Measurements from ENCODE around the gene RPL28. TPM values are rescaled to one million over a fixed set of nuclear protein-coding genes. Genes with fewer than 3 reads are reported as not detected.

The RPL28 gene
- total RNA-seq, 1 experiment from 2014 or later: 452 TPM

DNA sequence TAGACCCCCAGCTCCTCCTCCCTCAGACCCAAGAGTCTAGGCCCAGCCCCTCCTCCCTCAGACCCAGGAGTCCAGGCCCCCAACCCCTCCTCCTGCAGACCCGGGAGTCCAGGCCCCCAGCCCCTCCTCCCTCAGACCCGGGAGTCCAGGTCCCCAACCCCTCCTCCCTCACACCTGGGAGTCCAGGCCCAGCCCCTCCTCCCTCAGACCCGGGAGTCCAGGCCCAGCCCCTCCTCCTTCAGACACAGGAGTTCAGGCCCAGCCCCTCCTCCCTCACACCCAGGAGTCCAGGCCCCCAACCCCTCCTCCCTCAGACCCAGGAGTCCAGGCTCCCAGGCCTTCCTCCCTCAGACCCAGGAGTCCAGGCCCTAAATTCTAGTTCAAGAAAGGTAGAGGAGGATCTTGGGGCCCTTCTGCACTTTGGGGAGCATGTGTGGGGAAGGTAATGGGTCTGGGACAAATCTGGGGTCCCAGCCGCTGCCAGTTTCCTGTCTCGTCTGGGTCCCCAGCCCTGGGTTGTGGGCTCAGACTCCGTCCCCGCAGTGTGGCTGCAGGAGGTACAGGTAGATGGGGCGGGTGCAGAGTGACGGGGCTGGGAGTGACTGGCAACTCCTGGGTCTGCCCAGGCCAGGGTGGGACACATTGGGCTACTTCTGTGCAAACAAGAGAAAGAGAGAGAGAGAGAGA is 12.3 kb upstream of the RPL28 start:
- peak; percentile 64 for DNase-seq (ENCODE audit: low read depth)

DNA sequence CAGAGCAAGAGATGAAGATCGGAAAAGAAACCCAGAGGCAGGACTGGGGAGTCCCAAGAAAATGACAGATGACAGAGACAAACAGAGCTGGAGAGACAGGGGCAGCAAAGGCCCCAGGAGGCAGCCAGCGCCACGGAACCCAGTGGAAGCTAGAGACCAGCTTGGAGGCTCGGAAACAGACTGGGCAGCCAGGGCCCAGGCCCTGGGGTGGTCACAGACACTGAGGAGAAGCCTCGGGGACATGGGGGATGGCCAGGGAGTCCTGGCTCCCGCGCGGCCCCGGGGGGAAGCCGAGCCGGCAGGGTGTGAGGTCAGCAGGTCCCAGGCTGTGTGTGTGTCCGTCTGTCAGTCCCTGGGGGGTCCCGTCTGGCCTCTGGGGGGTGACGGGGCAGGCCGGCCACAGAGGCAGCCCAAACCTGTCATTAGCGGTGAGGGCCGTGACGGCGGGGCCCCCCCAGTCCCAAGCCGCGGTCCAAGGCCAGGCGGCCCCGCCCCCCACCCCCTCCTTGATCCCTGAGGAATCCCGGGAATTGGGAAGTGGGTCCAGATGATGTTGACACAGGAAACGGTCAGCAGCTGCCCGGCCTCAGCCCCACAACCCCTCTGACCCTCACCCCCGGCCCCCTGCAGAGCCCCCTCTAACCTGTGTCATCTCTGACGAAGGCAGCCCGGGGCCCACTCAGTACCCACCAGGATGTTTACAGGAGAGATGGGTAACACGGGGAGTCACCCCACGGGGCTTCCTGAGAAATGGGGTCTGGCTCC is 11.6 kb upstream of the RPL28 start:
- peak; percentile 78 for DNase-seq (ENCODE audit: low read depth)

DNA sequence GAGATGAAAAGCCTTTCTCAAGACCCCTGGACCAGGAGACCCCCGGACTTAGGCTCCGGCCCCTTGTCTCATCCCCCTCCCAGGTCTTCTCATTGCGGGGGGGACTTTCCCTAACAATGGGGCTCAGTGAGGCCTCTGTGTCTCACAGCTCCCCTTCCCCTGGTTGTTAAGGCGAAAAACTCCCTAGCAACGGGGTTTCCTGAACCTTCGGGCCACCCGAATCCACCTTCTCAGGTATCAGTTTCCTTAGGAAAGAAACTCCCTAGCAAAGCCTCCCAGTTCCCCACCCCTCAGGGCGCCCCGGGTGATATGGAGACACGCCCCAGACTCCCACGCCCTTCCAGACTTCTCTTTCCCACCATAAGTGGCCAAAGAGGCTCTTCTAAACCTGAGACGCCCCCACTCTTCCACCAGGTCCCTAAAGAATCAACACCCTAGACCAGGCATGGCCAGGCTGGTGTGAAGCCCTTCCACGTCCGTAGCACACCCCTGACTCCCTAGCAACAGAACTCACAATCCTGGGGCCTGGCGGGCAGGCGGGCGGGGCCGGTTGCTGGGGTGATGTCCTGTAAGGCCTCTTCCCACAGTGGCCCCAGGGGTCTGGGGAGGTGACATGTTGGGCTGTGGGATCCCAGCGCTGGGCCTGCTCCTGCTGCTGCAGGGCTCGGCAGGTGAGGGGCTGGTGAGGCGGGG is 9.3 kb upstream of the RPL28 start, which contains the start of gene TMEM190:
TMEM190 (plus strand) TSS at position 586 of the 693 bp plus-strand sequence; CDS start at position 614, 28 bp downstream.
- peak; percentile 38 for DNase-seq (ENCODE audit: low read depth)

DNA sequence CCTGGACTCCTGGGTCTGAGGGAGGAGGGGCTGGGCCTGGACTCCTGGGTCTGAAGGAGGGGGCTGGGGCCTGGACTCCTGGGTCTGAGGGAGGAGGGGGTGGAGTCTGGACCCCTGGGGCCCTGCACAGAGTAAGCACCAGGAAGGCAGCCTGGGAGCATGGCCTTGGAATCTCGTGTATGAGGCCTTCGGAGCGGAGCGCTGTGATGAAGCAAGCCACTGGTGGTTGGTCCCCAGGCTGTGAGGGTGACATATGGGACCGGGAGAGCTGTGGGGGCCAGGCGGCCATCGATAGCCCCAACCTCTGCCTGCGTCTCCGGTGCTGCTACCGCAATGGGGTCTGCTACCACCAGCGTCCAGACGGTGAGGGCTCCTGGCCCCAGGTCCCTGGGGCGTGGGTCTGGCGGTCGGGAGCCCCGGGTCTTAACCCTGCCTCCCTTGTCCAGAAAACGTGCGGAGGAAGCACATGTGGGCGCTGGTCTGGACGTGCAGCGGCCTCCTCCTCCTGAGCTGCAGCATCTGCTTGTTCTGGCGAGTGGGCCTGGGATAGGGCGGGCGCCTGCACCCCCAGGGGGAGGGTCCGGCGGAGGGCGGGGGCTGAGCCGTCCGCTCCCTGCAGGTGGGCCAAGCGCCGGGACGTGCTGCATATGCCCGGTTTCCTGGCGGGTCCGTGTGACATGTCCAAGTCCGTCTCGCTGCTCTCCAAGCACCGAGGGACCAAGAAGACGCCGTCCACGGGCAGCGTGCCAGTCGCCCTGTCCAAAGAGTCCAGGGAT is 8.2 kb upstream of the RPL28 start:
- no peak for DNase-seq (ENCODE audit: low read depth)

DNA sequence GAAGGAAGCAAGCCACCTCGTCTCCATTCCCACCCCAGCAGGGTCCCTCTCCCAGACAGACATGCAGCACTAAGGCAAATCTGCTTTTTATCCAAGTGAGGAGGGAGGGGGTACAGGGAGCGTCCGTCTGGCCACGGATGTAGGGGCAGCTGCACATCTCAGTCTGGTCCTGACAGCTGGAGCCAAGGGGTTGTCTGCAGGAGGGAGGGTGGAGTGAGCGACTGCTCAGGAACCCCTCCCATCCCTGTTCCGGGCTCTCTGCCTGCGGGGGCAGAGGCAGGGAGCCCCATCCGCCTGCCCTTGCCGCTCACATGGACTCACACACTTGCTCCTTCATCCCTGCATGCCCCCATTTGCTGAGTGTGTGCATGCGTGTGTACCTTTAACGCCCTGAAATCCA is 6.6 kb upstream of the RPL28 start:
- no peak for DNase-seq (ENCODE audit: low read depth)

DNA sequence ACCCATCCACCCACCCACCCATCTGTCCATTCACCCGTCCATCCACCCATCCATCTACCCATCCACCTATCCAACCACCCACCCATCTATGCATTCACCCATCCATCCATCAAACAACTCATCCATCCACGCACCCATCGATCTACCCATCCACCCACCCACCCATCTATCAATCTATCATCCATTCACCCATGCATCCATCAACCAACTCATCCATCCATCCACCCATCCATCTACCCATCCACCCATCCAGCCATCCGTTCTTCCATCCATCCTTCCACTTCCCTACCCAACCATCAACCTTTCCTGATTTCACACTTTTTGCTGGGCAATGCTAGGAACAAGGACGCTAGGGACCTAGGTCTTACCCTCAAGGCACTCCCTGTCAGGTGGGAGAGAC is 3.7 kb upstream of the RPL28 start:
- no peak for DNase-seq (ENCODE audit: low read depth)

DNA sequence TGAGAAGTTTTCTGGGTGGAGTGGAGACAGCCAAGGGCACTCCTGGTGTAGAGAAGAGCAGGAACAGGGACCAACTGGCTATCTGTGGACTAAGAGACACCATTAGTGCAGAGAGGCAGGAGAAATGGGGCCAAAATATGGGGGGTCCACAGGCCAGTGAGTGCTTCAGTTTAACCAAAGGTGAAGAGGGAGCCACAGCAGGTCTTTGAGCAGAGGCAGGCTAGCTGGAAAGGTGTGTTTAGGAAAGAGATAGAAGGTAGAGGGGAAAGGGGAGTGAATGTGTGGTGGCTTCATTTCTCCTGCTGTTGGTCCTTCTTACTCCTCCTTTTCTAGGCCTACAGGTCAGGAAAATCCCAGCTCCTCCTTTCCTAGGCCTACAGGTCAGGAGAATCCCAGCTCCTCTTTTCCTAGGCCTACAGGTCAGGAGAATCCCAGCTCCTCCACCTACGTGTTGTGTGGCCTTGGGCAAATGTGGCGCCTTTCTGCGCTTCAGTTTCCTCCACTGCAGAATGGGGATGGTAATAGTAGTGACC is 3.1 kb upstream of the RPL28 start:
- DNase-seq (ENCODE audit: low read depth): no peak

DNA sequence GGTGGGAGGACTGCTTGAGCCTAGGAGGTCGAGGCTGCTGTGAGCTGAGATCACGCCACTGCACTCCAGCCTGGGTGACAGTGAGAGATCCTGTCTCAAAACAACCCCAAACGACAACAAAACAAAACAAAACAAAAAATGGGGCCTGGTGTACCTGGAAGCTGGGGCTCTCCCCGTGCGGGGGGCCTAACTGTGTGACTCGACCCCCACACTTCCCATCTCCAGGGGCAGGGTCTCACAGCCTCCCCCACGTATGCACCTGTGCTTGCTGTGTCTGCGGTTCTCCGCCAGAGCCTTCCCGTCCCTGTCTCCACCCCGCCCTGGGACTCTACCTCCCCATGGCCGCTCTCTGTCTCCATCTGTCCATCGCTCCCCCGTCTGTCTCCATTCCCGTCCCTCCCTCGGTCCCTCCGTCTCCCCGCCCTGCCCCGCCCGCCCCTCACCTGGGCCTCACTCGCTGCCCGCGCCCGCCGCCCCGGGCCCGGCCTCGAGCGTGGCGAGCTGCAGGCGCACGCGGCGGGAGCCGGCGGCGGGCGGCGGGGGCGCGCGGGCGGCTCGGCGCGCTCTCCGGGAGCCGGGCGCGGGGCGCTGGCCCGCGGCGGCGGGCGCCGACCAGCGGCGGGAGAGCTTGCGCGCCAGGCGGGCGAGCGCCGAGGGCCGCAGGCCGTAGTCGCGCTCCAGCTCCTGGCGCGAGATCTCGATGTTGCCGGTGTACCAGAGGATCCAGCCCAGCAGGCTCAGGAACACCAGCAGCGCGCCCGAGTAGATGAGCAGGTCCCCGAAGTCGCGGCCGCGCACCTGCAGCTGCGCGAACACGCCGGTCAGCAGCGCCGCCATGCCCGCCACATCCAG is 2.2 kb upstream of the RPL28 start:
- DNase-seq (ENCODE audit: low read depth): peak; percentile 76

DNA sequence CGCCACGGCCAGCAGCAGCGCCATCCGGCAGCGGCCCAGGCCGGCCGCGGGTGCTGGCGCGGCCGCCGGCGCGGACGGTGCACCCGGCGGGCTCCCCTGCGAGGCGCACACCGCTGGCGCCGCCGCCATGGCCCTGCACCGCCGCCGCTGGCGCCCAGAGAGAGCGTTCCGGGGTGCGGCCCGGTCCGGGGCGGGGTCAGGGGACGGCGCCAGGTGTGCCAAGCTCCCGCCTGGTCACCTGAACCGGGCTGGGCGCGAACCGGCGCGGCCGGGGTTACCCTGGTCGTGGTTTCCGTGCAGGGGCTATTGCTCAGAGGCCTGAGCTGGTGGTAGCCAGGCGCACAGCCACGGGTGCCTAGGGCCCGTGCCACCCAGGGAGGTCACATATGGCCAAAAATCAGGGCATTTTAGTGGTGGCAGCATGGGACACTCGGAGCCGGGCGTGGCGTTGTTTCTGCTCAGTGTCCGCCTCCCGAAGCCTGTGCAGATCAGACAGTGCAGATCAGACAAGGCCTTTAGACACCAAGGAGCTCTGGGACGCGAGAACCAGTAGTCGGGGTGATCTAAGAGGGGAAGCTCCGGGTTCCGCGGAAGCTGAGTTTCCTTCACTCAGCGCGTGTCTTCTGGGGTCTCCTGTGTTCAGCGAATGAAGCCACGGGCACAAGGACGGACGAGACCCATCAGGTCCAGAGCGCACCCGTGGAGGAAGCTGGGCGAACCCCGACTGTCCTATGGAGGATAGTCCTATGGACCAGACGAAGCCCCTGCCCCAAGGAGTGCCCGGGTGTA is 1.4 kb upstream of the RPL28 start, which contains the start of gene TMEM238:
TMEM238 (minus strand) TSS at position 162 of the 789 bp plus-strand sequence; CDS start at position 129, 33 bp downstream.
- no peak for DNase-seq (ENCODE audit: low read depth)

DNA sequence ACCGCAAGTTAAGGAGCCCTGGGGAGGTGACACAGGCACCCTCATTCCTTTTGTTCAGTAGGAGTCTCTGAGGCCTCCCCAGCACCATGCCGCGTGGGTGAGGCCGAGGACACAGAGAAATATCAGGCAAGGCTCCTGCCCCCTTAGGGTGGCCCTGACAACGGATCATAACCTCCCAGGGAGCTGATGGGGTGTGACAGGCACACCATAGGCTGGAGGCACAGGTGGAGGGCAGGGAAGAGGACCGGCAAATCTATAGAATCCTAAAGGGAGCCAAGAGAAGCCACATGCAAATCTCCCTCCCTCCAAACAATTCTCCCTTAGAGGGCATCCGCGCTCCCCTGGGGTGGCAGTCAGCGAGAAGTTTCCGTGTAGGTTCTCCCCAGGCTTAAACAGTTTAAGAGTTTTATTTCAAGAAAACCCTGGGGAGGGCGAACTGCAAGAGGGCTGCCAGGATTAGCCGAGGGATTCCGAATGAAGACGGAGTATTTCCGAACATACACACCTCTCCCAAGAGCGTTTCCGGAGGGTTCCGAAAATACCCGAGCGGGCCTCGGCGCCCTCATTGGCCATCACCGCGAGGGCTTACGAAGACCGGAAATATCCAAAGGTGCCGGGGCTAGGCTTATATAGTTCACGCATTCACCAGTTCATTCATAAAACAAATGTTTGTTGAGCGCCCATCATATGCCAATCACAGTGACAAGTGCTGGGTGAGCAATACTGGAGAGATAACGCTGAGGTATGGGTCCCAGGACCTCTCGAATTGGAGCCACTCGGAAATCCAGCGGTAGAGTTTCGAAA is 610 bp upstream of the RPL28 start:
- DNase-seq (ENCODE audit: low read depth): peak; percentile 96

DNA sequence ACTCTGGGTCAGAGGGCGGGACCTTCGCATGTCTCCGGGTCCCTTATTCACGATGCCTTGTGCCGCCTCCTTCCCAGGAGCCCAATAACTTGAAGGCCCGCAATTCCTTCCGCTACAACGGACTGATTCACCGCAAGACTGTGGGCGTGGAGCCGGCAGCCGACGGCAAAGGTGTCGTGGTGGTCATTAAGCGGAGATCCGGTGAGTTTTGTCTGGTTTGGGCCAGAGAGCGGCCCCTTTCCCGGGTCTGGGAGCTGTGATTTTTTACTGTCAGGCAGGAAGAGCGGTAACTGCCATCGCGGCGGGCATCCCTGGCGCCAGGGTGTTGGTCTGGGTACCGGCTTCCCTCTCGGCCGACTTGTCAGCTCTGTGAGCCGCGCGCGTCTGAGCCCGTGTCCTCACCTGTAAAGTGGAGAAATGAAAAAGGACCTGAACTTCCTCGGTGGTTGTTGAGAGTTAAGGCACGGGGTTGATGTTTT is 800 bp downstream of the RPL28 start:
- DNase-seq (ENCODE audit: low read depth): no peak

DNA sequence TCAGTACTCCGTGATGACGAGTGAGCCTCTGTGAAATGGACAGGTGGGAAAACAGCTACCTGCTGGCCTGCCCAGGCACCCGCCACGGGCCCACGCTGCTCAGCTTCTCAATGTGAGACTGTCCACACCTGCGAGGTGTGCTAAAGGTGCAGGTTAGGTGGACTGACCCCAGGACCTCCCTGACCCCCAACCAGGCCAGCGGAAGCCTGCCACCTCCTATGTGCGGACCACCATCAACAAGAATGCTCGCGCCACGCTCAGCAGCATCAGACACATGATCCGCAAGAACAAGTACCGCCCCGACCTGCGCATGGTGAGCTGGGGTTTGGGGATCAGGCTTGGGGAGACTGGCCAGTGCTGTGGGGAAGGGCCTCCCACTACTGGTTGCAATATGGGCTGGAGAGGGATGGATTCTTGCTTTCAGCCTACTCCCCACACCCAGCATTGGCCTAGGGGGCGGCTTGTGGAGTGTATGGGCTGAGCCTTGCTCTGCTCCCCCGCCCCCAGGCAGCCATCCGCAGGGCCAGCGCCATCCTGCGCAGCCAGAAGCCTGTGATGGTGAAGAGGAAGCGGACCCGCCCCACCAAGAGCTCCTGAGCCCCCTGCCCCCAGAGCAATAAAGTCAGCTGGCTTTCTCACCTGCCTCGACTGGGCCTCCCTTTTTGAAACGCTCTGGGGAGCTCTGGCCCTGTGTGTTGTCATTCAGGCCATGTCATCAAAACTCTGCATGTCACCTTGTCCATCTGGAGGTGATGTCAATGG is 2.2 kb downstream of the RPL28 start:
- DNase-seq (ENCODE audit: low read depth): no peak

DNA sequence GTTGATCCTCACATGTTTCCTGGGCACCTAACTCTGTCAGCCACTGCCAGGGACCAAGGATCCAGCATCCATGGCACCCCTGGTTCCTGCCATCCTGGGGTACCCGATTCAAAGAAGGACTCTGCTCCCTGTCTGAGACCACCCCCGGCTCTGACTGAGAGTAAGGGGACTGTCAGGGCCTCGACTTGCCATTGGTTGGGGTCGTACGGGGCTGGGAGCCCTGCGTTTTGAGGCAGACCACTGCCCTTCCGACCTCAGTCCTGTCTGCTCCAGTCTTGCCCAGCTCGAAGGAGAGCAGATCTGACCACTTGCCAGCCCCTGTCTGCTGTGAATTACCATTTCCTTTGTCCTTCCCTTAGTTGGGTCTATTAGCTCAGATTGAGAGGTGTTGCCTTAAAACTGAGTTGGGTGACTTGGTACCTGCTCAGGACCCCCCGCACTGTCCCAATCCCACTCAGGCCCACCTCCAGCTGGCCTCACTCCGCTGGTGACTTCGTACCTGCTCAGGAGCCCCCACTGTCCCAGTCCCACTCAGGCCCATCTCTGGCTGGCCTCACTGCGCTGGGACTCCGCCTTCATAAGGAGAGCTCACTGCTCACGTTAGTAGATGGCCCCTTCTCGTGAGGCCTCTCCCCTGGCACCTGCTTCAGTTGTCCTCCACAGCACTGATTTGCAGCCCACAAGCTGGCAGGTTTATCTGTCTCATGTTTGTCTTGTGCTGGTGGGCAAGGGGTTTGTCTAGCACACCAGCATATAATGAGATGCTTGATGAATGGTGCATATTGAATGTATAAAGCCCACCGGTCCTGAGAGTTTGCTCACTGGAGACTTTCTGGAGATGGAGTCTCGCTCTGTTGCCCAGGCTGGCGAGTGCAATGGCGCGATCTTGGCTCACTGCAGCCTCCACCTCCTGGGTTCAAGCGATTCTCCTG is 3.9 kb downstream of the RPL28 start:
- no peak for DNase-seq (ENCODE audit: low read depth)

DNA sequence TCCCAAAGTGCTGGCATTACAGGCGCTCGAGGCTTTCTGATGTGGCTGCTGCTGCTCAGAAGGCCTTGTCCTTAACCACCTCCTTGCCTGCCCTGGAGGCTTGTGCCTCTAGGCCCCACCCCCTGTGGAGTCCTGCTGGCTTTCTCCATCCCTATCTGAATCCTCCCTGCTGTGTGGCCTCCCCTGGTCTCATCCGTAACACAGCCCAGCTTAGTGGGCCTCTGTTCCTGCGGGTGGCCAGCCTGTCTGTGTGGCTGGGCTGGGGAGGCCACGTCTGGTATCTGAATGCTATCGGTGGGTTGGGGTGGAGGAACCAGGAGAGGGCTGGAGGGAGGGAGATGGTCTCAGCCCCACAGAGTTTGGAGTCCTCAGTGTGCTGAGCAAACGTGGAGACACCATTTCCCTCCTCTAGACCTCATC is 4.7 kb downstream of the RPL28 start:
- DNase-seq (ENCODE audit: low read depth): no peak

DNA sequence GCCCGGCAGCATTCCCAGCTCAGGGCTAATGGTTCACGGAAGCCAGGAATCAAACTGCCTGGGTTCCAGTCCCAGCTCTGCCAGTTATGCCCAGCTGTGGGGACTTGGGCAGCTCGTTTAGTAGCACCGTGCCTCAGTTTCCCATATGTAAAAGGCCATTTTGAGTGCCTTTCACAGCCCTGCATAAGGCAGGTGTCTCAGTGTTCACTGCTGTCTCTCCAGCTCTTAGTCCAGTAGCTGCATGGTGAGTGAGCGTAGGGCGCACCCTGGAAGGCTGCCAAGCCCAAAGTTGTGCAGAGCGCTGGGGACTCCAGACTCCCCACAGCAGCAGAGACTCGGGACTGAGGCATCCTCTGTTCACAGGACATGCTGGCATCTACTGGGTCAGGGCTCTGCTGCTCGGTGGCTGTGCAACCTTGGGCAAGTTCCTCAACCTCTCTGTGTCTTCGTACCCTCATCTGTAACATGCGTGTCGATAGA is 5.5 kb downstream of the RPL28 start:
- DNase-seq (ENCODE audit: low read depth): no peak

Measured in M059J (cell line).